ENCODE data around the gene HCAR3.
"Not testable (repeated sequence)": the region's sequence is repeated elsewhere in the genome, so short reads cannot be mapped to it uniquely, and the experiment has no call there.

Gene HCAR3

DNA sequence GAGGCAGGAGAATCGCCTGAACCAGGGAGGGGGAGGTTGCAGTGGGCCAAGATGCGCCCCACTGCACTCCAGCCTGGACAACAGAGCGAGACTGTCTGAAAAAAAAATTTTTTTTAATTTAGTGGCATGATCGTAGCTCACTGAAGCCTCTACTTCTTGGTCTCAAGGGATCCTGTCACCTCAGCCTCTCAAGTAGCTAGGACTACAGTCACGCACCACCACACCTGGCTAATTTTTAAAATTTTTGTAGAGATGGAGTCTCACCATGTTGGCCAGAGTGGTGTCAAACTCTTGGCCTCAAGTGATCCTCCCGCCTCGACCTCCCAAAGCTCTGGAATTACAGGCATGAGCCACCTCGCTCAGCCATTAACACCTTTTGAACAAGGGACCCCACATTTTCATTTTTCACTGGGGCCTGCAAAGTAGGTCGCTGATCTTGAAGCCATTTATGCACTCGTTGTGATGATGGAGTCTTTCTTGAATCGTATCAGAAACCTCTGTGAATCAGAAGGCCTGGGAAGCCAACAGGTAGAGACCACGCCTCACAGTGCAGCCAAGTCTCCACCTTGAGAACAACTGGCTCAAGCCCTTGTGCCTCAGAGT, 8.1 kb upstream of the HCAR3 start:
- DNase-seq (ENCODE audit: low read depth in 1 of 2, low spot score in 1 of 2) = no peak

GRCh38 chr12:122722387-122722786, 5.8 kb upstream of the HCAR3 start:
- DNase-seq (ENCODE audit: low read depth in 1 of 2, low spot score in 1 of 2) = no peak

- DNase-seq (ENCODE audit: low read depth in 1 of 2, low spot score in 1 of 2) = no peak
These were observed 4.5 kb upstream of the HCAR3 start for GRCh38 chr12:122721057-122721545.

DNA sequence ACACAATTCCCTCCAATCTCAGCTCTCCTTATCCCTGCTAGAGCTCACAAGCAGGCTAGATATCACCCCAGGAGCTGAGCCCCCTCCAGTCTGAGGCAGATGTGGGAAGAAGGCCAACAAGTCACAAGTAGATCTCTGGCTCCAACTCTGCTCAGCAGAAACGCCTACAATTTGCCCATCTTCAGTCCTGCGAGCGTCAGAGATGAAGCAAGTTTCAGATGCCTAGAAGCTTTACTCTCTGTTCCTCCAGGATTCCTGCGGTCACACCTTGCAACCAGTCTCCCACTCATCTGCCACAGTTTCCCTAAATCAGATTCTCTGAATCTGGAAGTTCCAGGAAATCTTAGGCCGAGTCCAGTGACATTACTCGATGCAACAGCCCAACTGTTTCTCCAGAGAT, 1.4 kb downstream of the HCAR3 start:
- DNase-seq (ENCODE audit: low read depth in 1 of 2, low spot score in 1 of 2) = not testable (repeated sequence)

DNA sequence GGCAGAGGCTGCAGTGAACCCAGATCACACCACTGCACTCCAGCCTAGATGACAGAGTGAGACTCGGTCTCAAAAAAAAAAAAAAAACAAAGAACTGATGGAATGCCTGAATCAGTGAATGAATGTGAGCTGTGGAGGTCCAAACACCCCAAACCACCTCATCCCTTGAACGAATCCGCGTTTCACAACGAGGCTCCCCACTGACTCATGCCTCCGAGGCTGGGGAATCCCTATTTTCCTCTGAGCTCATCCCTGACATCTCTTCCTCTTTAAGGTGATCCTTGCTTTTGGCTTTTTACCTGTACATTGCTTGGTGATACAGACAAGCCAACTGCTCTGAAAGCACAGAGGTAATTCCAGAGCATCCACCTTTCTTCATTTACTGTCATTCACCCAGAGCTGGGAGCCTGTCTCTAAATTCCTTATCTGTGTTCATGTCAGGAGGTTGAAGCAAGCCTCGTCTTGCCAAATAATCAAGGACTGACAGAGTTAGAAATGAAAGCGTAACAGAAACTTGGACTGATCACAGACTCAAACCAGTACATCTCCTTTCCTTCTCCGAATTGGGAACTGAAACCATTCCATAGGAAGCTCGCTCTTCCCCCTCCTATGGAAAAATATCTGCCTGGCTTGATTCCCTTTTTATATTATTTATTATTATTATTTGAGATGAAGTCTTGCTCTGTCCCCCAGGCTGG, 3.0 kb downstream of the HCAR3 start:
- not testable (repeated sequence) for DNase-seq (ENCODE audit: low read depth in 1 of 2, low spot score in 1 of 2)

- not testable (repeated sequence) for DNase-seq (ENCODE audit: low read depth in 1 of 2, low spot score in 1 of 2)
These were observed 5.3 kb downstream of the HCAR3 start for GRCh38 chr12:122711266-122711665.

GRCh38 chr12:122710341-122710740, 6.3 kb downstream of the HCAR3 start:
- not testable (repeated sequence) for DNase-seq (ENCODE audit: low read depth in 1 of 2, low spot score in 1 of 2)

- DNase-seq (ENCODE audit: low read depth in 1 of 2, low spot score in 1 of 2) = not testable (repeated sequence)
These were observed 7.3 kb downstream of the HCAR3 start for GRCh38 chr12:122709287-122709686.

GRCh38 chr12:122703841-122704240, 12.8 kb downstream of the HCAR3 start:
- not testable (repeated sequence) for DNase-seq (ENCODE audit: low read depth in 1 of 2, low spot score in 1 of 2)

DNA sequence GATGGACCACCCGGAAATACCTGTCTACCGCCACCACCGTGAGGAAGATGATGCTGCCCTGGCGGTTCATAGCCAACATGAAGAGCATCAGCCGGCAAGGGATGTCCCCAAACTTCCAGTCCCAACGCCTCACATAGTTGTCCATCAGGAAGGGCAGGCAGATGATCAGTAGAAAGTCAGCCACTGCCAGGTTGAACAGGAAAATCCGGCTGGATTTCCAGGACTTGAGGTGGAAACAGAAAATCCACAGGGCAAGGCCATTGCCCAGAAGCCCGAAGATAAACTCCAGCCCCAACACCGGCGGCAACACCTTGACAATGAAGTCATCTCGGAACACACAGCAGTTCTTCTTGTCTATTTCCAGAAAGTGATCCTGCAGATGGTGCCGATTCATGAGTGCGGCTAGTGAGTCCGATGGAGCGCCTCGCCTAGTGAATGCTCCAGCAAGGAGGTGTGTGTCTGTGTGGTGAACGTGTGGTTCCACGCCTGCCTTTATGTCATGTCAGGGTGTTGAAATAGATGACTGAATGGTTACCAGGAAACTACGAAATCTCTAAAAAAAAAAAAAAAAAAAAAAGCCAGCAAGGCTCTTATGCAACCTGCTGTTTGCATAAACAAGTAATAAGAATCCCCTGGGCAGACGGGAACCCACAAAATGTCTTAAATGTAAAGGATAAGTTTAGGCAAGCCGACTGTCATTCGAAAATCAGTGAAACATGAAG, 13.6 kb downstream of the HCAR3 start, which contains the start of gene HCAR2:
Gene HCAR2, minus strand, starts transcription at position 468 of the 722 bp plus-strand sequence. Its CDS starts 74 bp downstream, at position 394.
- DNase-seq (ENCODE audit: low read depth in 1 of 2, low spot score in 1 of 2) = not testable (repeated sequence)

- DNase-seq (ENCODE audit: low read depth in 1 of 2, low spot score in 1 of 2) = not testable (repeated sequence)
These were observed 15.1 kb downstream of the HCAR3 start for GRCh38 chr12:122701481-122701880.

GRCh38 chr12:122700038-122700710, 16.4 kb downstream of the HCAR3 start:
- DNase-seq (ENCODE audit: low read depth in 1 of 2, low spot score in 1 of 2) = not testable (repeated sequence)

- not testable (repeated sequence) for DNase-seq (ENCODE audit: low read depth in 1 of 2, low spot score in 1 of 2)
These were observed 19.7 kb downstream of the HCAR3 start for GRCh38 chr12:122696922-122697321.

DNA sequence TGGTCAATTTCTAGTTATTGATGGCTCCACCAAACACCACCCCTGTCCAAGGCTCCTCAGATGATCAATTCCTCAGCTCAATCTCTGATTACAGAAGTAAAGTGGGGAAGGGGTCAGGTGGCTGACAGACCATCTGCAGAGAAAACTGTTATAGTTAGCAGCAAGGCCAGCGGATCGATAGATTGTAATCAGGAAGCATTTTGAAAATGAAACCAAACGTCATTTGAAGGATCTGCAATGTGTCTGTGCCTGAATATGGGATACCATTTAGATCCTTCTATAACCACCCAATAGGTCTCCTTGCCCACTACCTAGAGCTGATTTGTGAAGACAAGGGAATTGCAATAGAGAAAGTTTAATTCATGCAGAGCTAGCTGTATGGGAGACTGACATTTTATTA, 25.0 kb downstream of the HCAR3 start:
- DNase-seq (ENCODE audit: low read depth in 1 of 2, low spot score in 1 of 2) = no peak

- no peak for DNase-seq (ENCODE audit: low read depth in 1 of 2, low spot score in 1 of 2)
These were observed 28.3 kb downstream of the HCAR3 start for GRCh38 chr12:122688291-122688690.

GRCh38 chr12:122687086-122687485, 29.5 kb downstream of the HCAR3 start:
- no peak for DNase-seq (ENCODE audit: low read depth in 1 of 2, low spot score in 1 of 2)

- no peak for DNase-seq (ENCODE audit: low read depth in 1 of 2, low spot score in 1 of 2)
These were observed 30.1 kb downstream of the HCAR3 start for GRCh38 chr12:122686538-122686937.

DNA sequence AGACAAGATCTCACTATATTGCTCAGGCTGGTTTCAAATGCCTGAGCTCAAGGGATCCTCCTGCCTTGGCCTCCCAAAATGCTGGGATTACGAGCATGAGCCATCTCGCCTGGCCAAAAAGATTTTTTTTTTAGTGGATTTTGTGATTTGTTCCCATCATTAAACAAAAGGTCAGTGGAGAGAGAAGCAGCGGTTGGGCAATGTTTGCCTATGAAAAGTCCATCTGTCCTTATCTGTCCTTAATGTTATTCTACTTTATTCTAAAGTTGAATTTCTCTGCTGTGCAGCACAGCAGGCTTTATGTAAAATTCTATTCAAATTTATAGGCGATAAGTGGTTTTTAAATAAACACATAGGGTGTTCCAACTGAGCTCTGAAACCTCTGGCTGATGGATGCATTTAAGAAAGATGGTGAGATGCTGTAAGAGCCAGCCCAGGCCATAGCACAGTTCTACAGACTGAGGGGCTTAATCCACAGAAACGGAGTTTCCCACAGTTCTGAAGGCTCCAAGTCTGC, 32.3 kb downstream of the HCAR3 start:
- no peak for DNase-seq (ENCODE audit: low read depth in 1 of 2, low spot score in 1 of 2)

DNA sequence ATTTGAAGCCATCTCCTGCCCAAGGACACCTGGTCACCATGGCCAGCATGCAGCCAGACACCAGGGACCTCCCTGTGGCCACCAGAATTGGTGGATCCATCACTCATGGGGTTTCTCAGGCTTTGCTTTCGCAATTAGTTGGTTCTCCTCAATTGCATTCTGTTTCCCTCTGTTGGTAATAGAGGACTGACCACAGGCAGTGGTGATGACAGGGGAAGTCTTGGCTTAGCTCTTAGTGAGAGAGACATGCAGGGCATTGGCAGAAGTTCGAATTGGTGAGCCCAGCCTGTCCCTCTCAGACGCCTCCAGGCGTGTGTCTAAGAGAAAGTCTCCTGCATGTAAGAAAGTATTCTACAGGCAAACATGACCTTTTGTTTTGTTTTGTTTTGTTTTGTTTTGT, 34.8 kb downstream of the HCAR3 start:
- no peak for DNase-seq (ENCODE audit: low read depth in 1 of 2, low spot score in 1 of 2)

- DNase-seq (ENCODE audit: low read depth in 1 of 2, low spot score in 1 of 2) = not testable (repeated sequence)
These were observed 35.6 kb downstream of the HCAR3 start for GRCh38 chr12:122680989-122681388.

DNA sequence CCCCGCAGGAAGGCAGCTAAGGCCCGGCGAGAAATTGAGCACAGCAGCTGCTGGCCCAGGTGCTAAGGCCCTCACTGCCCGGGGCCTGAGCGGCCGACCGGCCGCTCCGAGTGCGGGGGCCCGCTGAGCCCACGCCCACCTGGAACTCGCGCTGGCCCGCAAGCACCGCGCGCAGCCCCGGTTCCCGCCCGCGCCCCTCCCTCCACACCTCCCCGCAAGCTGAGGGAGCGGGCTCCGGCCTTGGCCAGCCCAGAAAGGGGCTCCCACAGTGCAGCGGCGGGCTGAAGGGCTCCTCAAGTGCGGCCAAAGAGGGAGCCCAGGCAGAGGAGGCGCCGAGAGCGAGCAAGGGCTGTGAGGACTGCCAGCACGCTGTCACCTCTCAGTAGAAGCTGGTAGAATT, 39.8 kb downstream of the HCAR3 start:
- not testable (repeated sequence) for DNase-seq (ENCODE audit: low read depth in 1 of 2, low spot score in 1 of 2)
